Measurements from ENCODE around the gene B3GNT7. TPM values are rescaled to one million over a fixed set of nuclear protein-coding genes. Genes with fewer than 3 reads are reported as not detected.

B3GNT7 gene
- polyA plus RNA-seq, 1 donor from 2014 or later, result 0.67 TPM

DNA sequence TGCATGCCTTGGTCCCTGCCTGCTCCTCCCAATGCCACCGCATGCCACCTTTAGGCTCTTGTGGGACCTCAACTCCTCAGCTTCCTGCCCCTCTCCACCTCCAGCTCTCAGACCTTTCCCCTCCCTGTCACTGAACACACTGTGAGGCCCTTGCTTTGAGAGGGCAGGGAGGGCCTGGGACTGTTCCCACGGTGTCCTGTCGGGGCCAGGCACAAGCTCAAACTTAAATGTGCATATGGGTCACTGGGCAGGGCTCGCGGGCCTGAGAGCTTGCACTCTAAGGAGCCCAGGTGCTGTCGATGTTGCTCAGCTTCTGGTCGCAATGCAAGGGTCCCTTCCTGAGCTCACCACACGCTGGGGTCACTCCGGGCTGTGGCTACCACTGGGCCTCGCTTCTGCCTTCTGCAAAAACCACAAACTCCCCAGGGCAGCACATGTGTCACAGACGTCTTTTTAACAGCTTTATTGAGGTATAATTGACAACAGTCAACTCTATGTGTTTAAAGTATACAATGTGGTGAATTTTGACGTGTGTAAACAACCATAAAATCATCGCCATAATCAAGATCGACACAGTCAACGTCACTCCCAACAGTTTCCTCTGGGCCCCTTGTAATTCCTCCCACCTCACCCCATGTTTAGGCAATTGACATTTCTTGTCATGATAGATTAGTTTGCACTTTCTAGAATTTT, 11.9 kb upstream of the B3GNT7 start:
- H3K27me3 ChIP-seq (ENCODE audit: insufficient read depth, low read depth, low read length), result no peaks in the 10 kb centered on the region
- no peak overlapping the region for H3K4me3 ChIP-seq (ENCODE audit: low read length)
- H3F3A ChIP-seq (ENCODE audit: insufficient read depth, low read length, poor library complexity, severe bottlenecking), result no peaks in the 10 kb centered on the region
- H2AFZ ChIP-seq (ENCODE audit: low read depth, low read length), result no peak overlapping the region
- no peak overlapping the region for H3K27ac ChIP-seq (ENCODE audit: low read length)
- H3K9me2 ChIP-seq (ENCODE audit: insufficient read depth, low read length), result no peaks in the 10 kb centered on the region
- no peak overlapping the region for H3K9ac ChIP-seq (ENCODE audit: low read length)
- no peaks in the 10 kb centered on the region for H3K36me3 ChIP-seq (ENCODE audit: insufficient read depth, low read length)
- H3K79me2 ChIP-seq (replicated peaks; ENCODE audit: insufficient read depth, low read length), result no peaks in the 10 kb centered on the region
- H4K20me1 ChIP-seq (ENCODE audit: insufficient read depth), result no peaks in the 10 kb centered on the region
- H3K4me2 ChIP-seq (ENCODE audit: low read length), result no peak overlapping the region
- H3K9me3 ChIP-seq (ENCODE audit: low read length), result no peaks in the 10 kb centered on the region
- no peak for TF ChIP-seq POLR2AphosphoS5 (IDR thresholded peaks at IDR 0.05)
- TF ChIP-seq SMC3 (conservative IDR thresholded peaks at IDR 0.05; ENCODE audit: poor library complexity), result no peak
- TF ChIP-seq, protein P1, sequence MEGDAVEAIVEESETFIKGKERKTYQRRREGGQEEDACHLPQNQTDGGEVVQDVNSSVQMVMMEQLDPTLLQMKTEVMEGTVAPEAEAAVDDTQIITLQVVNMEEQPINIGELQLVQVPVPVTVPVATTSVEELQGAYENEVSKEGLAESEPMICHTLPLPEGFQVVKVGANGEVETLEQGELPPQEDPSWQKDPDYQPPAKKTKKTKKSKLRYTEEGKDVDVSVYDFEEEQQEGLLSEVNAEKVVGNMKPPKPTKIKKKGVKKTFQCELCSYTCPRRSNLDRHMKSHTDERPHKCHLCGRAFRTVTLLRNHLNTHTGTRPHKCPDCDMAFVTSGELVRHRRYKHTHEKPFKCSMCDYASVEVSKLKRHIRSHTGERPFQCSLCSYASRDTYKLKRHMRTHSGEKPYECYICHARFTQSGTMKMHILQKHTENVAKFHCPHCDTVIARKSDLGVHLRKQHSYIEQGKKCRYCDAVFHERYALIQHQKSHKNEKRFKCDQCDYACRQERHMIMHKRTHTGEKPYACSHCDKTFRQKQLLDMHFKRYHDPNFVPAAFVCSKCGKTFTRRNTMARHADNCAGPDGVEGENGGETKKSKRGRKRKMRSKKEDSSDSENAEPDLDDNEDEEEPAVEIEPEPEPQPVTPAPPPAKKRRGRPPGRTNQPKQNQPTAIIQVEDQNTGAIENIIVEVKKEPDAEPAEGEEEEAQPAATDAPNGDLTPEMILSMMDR (IDR thresholded peaks at IDR 0.05; ENCODE audit: poor library complexity, severe bottlenecking), result no peak
- no peak for TF ChIP-seq RAD21 (conservative IDR thresholded peaks at IDR 0.05)
- TF ChIP-seq EP300 (conservative IDR thresholded peaks at IDR 0.05; ENCODE audit: poor library complexity, severe bottlenecking), result no peak
- TF ChIP-seq TAF1 (IDR thresholded peaks at IDR 0.05; ENCODE audit: low read depth), result no peak
- TF ChIP-seq, protein P2, sequence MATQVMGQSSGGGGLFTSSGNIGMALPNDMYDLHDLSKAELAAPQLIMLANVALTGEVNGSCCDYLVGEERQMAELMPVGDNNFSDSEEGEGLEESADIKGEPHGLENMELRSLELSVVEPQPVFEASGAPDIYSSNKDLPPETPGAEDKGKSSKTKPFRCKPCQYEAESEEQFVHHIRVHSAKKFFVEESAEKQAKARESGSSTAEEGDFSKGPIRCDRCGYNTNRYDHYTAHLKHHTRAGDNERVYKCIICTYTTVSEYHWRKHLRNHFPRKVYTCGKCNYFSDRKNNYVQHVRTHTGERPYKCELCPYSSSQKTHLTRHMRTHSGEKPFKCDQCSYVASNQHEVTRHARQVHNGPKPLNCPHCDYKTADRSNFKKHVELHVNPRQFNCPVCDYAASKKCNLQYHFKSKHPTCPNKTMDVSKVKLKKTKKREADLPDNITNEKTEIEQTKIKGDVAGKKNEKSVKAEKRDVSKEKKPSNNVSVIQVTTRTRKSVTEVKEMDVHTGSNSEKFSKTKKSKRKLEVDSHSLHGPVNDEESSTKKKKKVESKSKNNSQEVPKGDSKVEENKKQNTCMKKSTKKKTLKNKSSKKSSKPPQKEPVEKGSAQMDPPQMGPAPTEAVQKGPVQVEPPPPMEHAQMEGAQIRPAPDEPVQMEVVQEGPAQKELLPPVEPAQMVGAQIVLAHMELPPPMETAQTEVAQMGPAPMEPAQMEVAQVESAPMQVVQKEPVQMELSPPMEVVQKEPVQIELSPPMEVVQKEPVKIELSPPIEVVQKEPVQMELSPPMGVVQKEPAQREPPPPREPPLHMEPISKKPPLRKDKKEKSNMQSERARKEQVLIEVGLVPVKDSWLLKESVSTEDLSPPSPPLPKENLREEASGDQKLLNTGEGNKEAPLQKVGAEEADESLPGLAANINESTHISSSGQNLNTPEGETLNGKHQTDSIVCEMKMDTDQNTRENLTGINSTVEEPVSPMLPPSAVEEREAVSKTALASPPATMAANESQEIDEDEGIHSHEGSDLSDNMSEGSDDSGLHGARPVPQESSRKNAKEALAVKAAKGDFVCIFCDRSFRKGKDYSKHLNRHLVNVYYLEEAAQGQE (IDR thresholded peaks at IDR 0.05; ENCODE audit: borderline replicate concordance), result no peak

DNA sequence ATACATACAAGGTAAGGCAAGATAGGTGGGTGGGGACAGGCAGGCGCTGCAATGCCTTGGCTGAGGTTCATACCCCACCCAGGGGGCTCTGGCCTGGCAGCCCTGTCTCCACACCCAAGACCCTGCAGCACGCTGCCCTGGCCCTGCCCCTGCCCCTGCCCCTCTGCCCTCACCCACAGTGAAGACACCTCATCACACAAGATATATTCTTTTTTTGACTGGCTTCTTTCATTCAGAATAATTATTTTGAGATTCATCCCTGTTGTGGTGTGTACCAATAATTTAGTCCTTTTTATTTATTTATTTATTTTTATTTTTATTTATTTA, 11.4 kb upstream of the B3GNT7 start:
- no peaks in the 10 kb centered on the region for H3K9me3 ChIP-seq (ENCODE audit: low read length)
- H3K9ac ChIP-seq (ENCODE audit: low read length), result no peak overlapping the region
- TF ChIP-seq TAF1 (IDR thresholded peaks at IDR 0.05; ENCODE audit: low read depth), result no peak
- no peak for TF ChIP-seq EZH2 (IDR thresholded peaks at IDR 0.05; ENCODE audit: borderline replicate concordance, insufficient read depth, low read length, poor library complexity, severe bottlenecking)
- TF ChIP-seq EP300 (conservative IDR thresholded peaks at IDR 0.05; ENCODE audit: poor library complexity, severe bottlenecking), result no peak
- no peak for TF ChIP-seq SMC3 (conservative IDR thresholded peaks at IDR 0.05; ENCODE audit: poor library complexity)
- TF ChIP-seq MXI1 (conservative IDR thresholded peaks at IDR 0.05; ENCODE audit: poor library complexity, severe bottlenecking), result no peak
- TF ChIP-seq, protein P1 (IDR thresholded peaks at IDR 0.05; ENCODE audit: poor library complexity, severe bottlenecking), result no peak
- no peak for TF ChIP-seq POLR2AphosphoS5 (IDR thresholded peaks at IDR 0.05)
- TF ChIP-seq, protein P2 (IDR thresholded peaks at IDR 0.05; ENCODE audit: borderline replicate concordance), result no peak
- TF ChIP-seq RAD21 (conservative IDR thresholded peaks at IDR 0.05), result no peak
- H4K20me1 ChIP-seq (ENCODE audit: insufficient read depth), result no peaks in the 10 kb centered on the region
- H3K27ac ChIP-seq (ENCODE audit: low read length), result no peak overlapping the region
- H3K4me3 ChIP-seq (ENCODE audit: low read length), result no peak overlapping the region
- H3K79me2 ChIP-seq (replicated peaks; ENCODE audit: insufficient read depth, low read length), result no peaks in the 10 kb centered on the region
- H3K27me3 ChIP-seq (ENCODE audit: insufficient read depth, low read depth, low read length), result no peaks in the 10 kb centered on the region
- no peak overlapping the region for H3K4me2 ChIP-seq (ENCODE audit: low read length)
- H3K9me2 ChIP-seq (ENCODE audit: insufficient read depth, low read length), result no peaks in the 10 kb centered on the region
- H2AFZ ChIP-seq (ENCODE audit: low read depth, low read length), result no peak overlapping the region
- H3K36me3 ChIP-seq (ENCODE audit: insufficient read depth, low read length), result no peaks in the 10 kb centered on the region
- H3F3A ChIP-seq (ENCODE audit: insufficient read depth, low read length, poor library complexity, severe bottlenecking), result no peaks in the 10 kb centered on the region
